Astrocyte (in vitro differentiated cells and primary cell): ENCODE data around the gene NCOA7.

Source experiments
- CTCF ChIP-seq: IDR thresholded peaks from 2 replicates; pipeline ENCODE4 v1.5.1; 2011; ENCODE audit warnings: low read depth, mild to moderate bottlenecking, inconsistent platforms, low read length, moderate library complexity; ENCODE audit not compliant: insufficient read depth
- EZH2 ChIP-seq: IDR thresholded peaks from 2 replicates; pipeline ENCODE4 v1.6.1; 2012; ENCODE audit warnings: mild to moderate bottlenecking, low read length, inconsistent platforms; ENCODE audit not compliant: insufficient read depth

- no peak for TF ChIP-seq CTCF
- no peak for TF ChIP-seq EZH2
Observed at GRCh38 chr6:125791820-125792165, 1.0 kb downstream of the NCOA7 start.
